ENCODE data around the gene MOCOS. TPM values are rescaled to one million over a fixed set of nuclear protein-coding genes. Genes with fewer than 3 reads are reported as not detected.

MOCOS gene
- total and polyA plus RNA-seq, 2 of the 13 experiments (the other 11 are each of a cell fraction or from before 2014, with no cell fraction given) = 7.7 to 15.4 TPM

DNA sequence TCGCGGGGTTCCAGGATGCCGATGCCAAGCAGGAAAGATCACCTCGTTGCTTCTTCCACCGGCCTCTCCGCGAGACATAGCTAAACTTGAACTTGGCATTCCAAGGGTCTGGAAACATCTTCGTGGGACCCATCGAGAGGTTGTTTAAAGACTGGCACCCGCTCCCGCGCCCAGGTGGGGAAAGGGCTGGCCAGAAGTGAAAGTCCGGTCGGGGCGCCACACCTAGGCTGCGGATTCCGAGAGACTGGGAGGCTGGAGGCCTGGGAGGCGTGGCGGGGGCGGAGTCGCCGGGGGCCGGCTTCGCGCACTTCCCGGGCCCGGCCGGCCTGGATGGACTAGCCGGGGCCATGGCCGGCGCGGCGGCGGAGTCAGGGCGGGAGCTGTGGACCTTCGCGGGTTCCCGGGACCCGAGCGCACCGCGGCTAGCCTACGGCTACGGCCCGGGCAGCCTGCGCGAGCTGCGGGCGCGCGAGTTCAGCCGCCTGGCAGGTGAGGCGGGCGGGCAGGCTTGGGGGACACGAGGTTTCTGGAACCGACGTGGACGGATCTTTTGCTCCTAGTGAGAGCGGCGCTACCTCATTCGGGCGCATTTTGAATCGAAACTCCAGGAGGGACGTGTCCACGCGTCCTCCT is at the start of gene MOCOS (continued):
- TF ChIP-seq, protein P1, sequence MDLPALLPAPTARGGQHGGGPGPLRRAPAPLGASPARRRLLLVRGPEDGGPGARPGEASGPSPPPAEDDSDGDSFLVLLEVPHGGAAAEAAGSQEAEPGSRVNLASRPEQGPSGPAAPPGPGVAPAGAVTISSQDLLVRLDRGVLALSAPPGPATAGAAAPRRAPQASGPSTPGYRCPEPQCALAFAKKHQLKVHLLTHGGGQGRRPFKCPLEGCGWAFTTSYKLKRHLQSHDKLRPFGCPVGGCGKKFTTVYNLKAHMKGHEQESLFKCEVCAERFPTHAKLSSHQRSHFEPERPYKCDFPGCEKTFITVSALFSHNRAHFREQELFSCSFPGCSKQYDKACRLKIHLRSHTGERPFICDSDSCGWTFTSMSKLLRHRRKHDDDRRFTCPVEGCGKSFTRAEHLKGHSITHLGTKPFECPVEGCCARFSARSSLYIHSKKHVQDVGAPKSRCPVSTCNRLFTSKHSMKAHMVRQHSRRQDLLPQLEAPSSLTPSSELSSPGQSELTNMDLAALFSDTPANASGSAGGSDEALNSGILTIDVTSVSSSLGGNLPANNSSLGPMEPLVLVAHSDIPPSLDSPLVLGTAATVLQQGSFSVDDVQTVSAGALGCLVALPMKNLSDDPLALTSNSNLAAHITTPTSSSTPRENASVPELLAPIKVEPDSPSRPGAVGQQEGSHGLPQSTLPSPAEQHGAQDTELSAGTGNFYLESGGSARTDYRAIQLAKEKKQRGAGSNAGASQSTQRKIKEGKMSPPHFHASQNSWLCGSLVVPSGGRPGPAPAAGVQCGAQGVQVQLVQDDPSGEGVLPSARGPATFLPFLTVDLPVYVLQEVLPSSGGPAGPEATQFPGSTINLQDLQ (CRISPR knock-in tag; IDR thresholded peaks at IDR 0.05) = peak; percentile 61; the same call in 1 of the 2 replicates
- TF ChIP-seq STAG1 (CRISPR knock-in tag; IDR thresholded peaks at IDR 0.05) (peak; percentile 22), ELF3 (CRISPR knock-in tag; IDR thresholded peaks at IDR 0.05) (peak; percentile 70), DNMT1 (CRISPR knock-in tag; IDR thresholded peaks at IDR 0.05) (no peak; the same call in 1 of the 2 replicates), PAWR (CRISPR knock-in tag; IDR thresholded peaks at IDR 0.05; ENCODE audit: borderline replicate concordance) (no peak), CBX2 (IDR thresholded peaks at IDR 0.05; ENCODE audit: low read depth, low read length) (no peak), CBX2 (CRISPR knock-in tag; IDR thresholded peaks at IDR 0.05; ENCODE audit: low read depth) (no peak), KDM2A (CRISPR knock-in tag; IDR thresholded peaks at IDR 0.05; ENCODE audit: borderline replicate concordance, low read depth) (no peak; the same call in 1 of the 2 replicates), RARA (CRISPR knock-in tag; IDR thresholded peaks at IDR 0.05) (0 out of 2 replicates have a peak, but pooled peaks have one; percentile 11), DR1 (CRISPR knock-in tag; IDR thresholded peaks at IDR 0.05) (peak; percentile 64; the same call in 1 of the 2 replicates), PITX1 (CRISPR knock-in tag; IDR thresholded peaks at IDR 0.05) (no peak; the same call in 1 of the 2 replicates), PPARG (CRISPR knock-in tag; conservative IDR thresholded peaks at IDR 0.05) (0 out of 2 replicates have a peak, but pooled peaks have one; percentile 9), EEA1 (CRISPR knock-in tag; IDR thresholded peaks at IDR 0.05; ENCODE audit: borderline replicate concordance) (peak; percentile 77; the same call in 1 of the 2 replicates), GFI1 (CRISPR knock-in tag; IDR thresholded peaks at IDR 0.05; ENCODE audit: borderline replicate concordance) (peak; percentile 22; the same call in 1 of the 2 replicates), ZNF563 (CRISPR knock-in tag; IDR thresholded peaks at IDR 0.05) (0 out of 2 replicates have a peak, but pooled peaks have one; percentile 19), SNAPC2 (CRISPR knock-in tag; IDR thresholded peaks at IDR 0.05) (no peak), ARNTL (CRISPR knock-in tag; IDR thresholded peaks at IDR 0.05) (0 out of 2 replicates have a peak, but pooled peaks have one; percentile 32), MIXL1 (CRISPR knock-in tag; IDR thresholded peaks at IDR 0.05) (no peak), ZNF781 (CRISPR knock-in tag; IDR thresholded peaks at IDR 0.05; ENCODE audit: borderline replicate concordance, not compliant biosample characterization) (peak; percentile 23)
- TF ChIP-seq, protein P2, sequence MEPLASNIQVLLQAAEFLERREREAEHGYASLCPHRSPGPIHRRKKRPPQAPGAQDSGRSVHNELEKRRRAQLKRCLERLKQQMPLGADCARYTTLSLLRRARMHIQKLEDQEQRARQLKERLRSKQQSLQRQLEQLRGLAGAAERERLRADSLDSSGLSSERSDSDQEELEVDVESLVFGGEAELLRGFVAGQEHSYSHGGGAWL (CRISPR knock-in tag; IDR thresholded peaks at IDR 0.05) = no peak
- TF ChIP-seq, protein P3, sequence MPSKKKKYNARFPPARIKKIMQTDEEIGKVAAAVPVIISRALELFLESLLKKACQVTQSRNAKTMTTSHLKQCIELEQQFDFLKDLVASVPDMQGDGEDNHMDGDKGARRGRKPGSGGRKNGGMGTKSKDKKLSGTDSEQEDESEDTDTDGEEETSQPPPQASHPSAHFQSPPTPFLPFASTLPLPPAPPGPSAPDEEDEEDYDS (CRISPR knock-in tag; IDR thresholded peaks at IDR 0.05) = peak; percentile 77; the same call in 1 of the 2 replicates
- TF ChIP-seq, protein P4, sequence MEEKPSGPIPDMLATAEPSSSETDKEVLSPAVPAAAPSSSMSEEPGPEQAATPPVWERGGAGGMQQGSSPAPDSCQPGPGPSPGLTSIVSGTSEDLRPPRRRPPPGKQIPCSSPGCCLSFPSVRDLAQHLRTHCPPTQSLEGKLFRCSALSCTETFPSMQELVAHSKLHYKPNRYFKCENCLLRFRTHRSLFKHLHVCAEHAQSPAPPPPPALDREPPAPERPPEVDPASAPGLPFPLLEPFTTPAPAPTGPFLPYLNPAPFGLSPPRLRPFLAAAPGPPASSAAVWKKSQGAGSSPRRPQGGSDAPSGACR (CRISPR knock-in tag; IDR thresholded peaks at IDR 0.05) = 0 out of 2 replicates have a peak, but pooled peaks have one; percentile 25
- TF ChIP-seq, protein P5, sequence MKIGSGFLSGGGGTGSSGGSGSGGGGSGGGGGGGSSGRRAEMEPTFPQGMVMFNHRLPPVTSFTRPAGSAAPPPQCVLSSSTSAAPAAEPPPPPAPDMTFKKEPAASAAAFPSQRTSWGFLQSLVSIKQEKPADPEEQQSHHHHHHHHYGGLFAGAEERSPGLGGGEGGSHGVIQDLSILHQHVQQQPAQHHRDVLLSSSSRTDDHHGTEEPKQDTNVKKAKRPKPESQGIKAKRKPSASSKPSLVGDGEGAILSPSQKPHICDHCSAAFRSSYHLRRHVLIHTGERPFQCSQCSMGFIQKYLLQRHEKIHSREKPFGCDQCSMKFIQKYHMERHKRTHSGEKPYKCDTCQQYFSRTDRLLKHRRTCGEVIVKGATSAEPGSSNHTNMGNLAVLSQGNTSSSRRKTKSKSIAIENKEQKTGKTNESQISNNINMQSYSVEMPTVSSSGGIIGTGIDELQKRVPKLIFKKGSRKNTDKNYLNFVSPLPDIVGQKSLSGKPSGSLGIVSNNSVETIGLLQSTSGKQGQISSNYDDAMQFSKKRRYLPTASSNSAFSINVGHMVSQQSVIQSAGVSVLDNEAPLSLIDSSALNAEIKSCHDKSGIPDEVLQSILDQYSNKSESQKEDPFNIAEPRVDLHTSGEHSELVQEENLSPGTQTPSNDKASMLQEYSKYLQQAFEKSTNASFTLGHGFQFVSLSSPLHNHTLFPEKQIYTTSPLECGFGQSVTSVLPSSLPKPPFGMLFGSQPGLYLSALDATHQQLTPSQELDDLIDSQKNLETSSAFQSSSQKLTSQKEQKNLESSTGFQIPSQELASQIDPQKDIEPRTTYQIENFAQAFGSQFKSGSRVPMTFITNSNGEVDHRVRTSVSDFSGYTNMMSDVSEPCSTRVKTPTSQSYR (CRISPR knock-in tag; IDR thresholded peaks at IDR 0.05; ENCODE audit: borderline replicate concordance) = no peak
